Omental fat pad (tissue), 4 donors: Measurements from ENCODE around the gene PRAMEF11. TPM values are rescaled to one million over a fixed set of nuclear protein-coding genes. Genes with fewer than 3 reads are reported as not detected.
A peak's percentile ranks its signal among the peaks of the same experiment; 100 is the strongest.
"Not testable (repeated sequence)": the region's sequence is repeated elsewhere in the genome, so short reads cannot be mapped to it uniquely, and the experiment has no call there.

Experiments used
- ATAC-seq: fragments of 150-250 bp; one replicate; pipeline ENCODE4 v1.9.1; 2016; ENCODE audit warnings: mild to moderate bottlenecking, moderate library complexity; ENCODE audit not compliant: low FRiP score
- DNase-seq: peaks from one replicate; pipeline ENCODE4 v3.0.0-alpha.2; 2019; ENCODE audit warnings: low spot score
- CTCF ChIP-seq, 3 donors: fragments of 450-650 bp; IDR thresholded peaks; one replicate each; pipeline ENCODE4 v1.5.1; 2016 to 2017; ENCODE audit warnings: antibody characterized with exemption in 3 of 3, mild to moderate bottlenecking in 3 of 3, moderate library complexity in 2 of 3
- total RNA-seq, 4 donors: library from RNA; depleted of rRNA; stranded (reverse); fragments of >200 nt; gene quantifications; one replicate each; pipeline ENCODE4 v1.1.0, GENCODE V29; 2016

The PRAMEF11 gene
- not detected for total RNA-seq

GRCh38 chr1:12831310-12831709, at the start of gene PRAMEF11:
Gene PRAMEF11 (minus strand): TSS chr1:12831410. CDS start chr1:12828789, 2,621 bp downstream.
- DNase-seq, ATAC-seq: not testable (repeated sequence)

GRCh38 chr1:12878453-12878852, 47.2 kb upstream of the PRAMEF11 start:
- not testable (repeated sequence) for DNase-seq, ATAC-seq

GRCh38 chr1:12863131-12863880, 32.1 kb upstream of the PRAMEF11 start:
- DNase-seq, ATAC-seq: not testable (repeated sequence)

- not testable (repeated sequence) for DNase-seq, ATAC-seq
Observed at GRCh38 chr1:12856786-12857185, 25.6 kb upstream of the PRAMEF11 start, which contains the start of gene PRAMEF2. Gene PRAMEF2 (plus strand): TSS chr1:12857086. CDS start chr1:12859010, 1,924 bp downstream.

- ATAC-seq: no peak
- TF ChIP-seq CTCF (IDR thresholded peaks at IDR 0.05): no peak
- DNase-seq: no peak
Observed at GRCh38 chr1:12851779-12852178, 20.6 kb upstream of the PRAMEF11 start.

- ATAC-seq, DNase-seq: not testable (repeated sequence)
Observed at GRCh38 chr1:12848620-12849019, 17.4 kb upstream of the PRAMEF11 start, which contains the start of gene HNRNPCL1. Gene HNRNPCL1 (minus strand): TSS chr1:12848720. CDS start chr1:12848289, 431 bp downstream.

GRCh38 chr1:12833251-12833650, 2.0 kb upstream of the PRAMEF11 start:
- not testable (repeated sequence) for ATAC-seq, DNase-seq

- not testable (repeated sequence) for DNase-seq, ATAC-seq
Observed at GRCh38 chr1:12819061-12819460, 12.1 kb downstream of the PRAMEF11 start.

- ATAC-seq (peak; percentile 28), DNase-seq (no peak)
Observed at GRCh38 chr1:12811409-12811784, 19.8 kb downstream of the PRAMEF11 start.

GRCh38 chr1:12810691-12811408, 20.4 kb downstream of the PRAMEF11 start:
- DNase-seq (no peak), ATAC-seq (peak; percentile 85)
- no peak for TF ChIP-seq CTCF (IDR thresholded peaks at IDR 0.05)

More at GRCh38 chr1:12811409-12811784, 19.8 kb downstream of the PRAMEF11 start:
- TF ChIP-seq CTCF (IDR thresholded peaks at IDR 0.05): no peak
